CD4-positive, alpha-beta T cell treated with Interleukin-10 for 1 hour (primary cell): ENCODE results near the gene USE1.
A peak's percentile ranks its signal among the peaks of the same experiment; 100 is the strongest.
"Not testable (repeated sequence)": the region's sequence is repeated elsewhere in the genome, so short reads cannot be mapped to it uniquely, and the experiment has no call there.

Source experiments
- DNase-seq: peaks from one replicate; pipeline ENCODE4 v3.0.0-alpha.2; 2020

The USE1 gene, protein sequence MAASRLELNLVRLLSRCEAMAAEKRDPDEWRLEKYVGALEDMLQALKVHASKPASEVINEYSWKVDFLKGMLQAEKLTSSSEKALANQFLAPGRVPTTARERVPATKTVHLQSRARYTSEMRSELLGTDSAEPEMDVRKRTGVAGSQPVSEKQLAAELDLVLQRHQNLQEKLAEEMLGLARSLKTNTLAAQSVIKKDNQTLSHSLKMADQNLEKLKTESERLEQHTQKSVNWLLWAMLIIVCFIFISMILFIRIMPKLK

GRCh38 chr19:17215127-17215971 lies at the start of gene USE1:
USE1 (plus strand) TSS chr19:17215357; CDS start chr19:17215406, 49 bp downstream.
- peak; percentile 91 for DNase-seq

GRCh38 chr19:17165715-17166114 lies 49.4 kb upstream of the USE1 start:
- DNase-seq: no peak

DNA sequence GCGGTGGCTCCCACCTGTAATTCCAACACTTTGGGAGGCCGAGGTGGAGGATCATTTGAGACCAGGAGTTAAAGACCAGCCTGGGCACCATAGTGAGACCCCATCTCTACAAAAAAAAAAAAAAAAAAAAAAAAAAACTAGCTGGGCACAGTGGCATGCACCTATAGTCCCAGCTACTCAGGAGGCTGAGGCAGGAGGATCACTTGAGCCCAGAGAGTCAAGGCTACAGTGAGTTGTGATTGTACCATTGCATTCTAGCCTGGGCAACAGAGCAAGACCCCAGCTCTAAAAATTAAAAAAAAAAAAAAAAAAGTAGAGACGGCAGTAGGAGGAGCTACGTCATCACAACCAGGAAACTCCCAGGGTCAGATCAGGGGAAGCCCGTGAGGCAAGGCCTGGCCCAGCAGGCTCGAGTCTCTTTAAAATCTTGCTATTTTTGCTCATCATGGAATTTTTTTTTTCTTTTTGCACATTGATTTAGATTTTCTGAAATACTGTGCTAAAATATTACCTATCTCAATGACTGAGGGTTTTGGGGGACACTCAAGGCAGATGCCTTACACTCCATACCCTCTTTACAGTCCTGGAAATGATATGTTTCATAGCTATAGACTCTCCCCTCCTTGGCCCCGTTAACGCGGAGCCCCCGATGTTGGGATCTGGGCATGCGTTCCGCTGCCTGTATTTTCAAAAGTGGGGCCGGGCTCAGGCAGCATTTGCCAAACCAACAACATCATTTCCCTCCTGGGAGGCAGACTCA lies 44.4 kb upstream of the USE1 start:
- peak; percentile 39 for DNase-seq

GRCh38 chr19:17171874-17172273 lies 43.3 kb upstream of the USE1 start:
- no peak for DNase-seq

GRCh38 chr19:17172624-17173345 lies 42.4 kb upstream of the USE1 start:
- no peak for DNase-seq

DNA sequence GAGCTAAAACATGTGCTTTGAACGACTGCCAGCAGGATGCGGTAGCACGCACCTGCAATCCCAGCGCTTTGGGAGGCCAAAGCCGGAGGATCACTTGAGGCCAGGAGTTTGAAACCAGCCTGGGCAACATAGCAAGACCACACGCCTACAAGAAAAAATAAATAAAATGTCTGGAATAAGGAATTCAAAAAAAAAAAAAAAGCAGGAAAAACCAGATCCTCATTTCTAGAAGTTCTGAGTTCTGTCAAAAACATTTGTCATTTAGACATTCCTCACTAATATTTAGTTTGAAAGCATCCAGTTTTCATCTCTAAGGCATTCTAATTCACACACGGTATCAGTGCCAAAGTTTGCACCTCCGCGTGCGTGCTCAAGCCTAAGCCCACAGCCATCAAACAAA lies 36.9 kb upstream of the USE1 start:
- no peak for DNase-seq

GRCh38 chr19:17180997-17181702 lies 34.0 kb upstream of the USE1 start:
- no peak for DNase-seq

- peak; percentile 26 for DNase-seq
These were observed 31.8 kb upstream of the USE1 start for GRCh38 chr19:17183271-17183761.

- DNase-seq: peak; percentile 28
These were observed 31.3 kb upstream of the USE1 start for GRCh38 chr19:17183858-17184321.

DNA sequence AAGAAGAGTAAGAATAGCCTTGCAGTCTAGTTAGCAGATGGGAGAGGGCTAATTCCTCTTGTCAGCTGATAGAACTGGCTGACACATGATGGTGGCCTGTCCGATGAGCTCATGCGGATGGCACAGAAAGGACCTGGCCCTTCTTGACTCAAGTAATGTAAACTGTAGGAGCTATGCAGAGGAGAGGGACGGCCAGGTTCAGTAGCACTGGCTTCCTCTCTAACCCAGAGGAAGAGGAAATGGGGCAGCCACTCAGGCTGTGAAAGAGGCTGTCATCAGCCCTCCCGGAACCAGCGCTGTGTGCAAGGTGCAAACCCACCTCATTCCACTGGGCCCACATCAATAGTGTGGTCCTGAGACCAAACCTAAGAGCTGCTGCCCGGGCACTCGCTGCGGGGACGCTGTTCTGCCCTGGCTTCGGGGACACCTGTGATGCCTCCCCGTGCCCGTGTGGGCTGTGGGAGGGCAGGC lies 30.8 kb upstream of the USE1 start:
- DNase-seq: peak; percentile 66

GRCh38 chr19:17185590-17185989 lies 29.6 kb upstream of the USE1 start:
- DNase-seq: no peak

- DNase-seq: not testable (repeated sequence)
These were observed 23.4 kb upstream of the USE1 start for GRCh38 chr19:17191736-17192135.

- DNase-seq: no peak
These were observed 22.4 kb upstream of the USE1 start for GRCh38 chr19:17192751-17193150.

GRCh38 chr19:17194608-17195007 lies 20.5 kb upstream of the USE1 start:
- no peak for DNase-seq

GRCh38 chr19:17195106-17195505 lies 20.1 kb upstream of the USE1 start:
- no peak for DNase-seq

- no peak for DNase-seq
These were observed 18.5 kb upstream of the USE1 start for GRCh38 chr19:17196610-17197009.

DNA sequence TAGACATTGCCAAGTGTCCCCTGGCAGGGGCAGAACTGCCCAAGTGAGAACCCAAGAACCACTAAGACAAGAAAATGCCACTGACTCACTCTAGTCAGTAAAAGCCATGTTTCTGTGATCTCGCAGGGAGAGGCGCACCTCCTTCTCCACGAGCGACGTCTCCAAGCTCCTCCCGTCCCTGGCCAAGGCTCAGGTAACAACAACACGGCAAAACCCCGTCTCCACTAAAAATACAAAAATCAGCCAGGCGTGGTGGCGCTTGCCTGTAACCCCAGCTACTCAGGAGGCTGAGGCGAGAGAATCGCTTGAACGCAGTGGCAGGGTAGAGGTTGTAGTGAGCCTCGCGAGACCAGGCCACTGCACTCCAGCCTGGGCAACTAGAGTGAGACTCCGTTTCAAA lies 17.5 kb upstream of the USE1 start:
- no peak for DNase-seq

DNA sequence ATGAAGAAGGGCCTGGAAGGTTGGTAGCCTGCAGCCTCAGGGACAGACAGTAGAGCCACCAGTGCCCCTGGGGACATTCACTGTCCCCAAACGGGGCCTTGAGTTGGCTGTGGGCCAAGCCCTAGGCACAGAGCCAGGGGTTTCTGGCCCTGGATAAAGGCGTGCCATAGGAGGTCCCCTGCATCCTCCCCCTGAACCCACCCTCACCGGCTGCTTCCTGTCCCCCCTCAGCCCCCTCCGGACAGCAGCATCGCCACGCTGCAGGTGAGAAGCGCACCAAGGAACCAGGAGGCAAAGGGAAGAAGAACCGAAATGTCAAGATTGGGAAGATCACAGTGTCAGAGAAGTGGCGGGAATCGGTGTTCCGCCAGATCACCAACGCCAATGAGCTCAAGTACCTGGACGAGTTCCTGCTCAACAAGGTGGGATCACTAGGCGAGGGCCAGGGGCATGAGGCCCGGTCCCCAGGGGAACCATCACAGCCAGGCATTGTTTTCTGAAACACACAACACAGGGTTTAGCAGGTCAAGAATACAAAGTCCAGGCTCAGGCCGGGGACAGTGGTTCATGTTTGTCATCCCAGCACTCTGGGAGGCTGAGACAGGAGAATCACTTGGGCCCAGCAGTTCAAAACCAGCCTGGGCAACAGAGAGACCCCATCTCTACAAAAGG lies 14.6 kb upstream of the USE1 start:
- no peak for DNase-seq

DNA sequence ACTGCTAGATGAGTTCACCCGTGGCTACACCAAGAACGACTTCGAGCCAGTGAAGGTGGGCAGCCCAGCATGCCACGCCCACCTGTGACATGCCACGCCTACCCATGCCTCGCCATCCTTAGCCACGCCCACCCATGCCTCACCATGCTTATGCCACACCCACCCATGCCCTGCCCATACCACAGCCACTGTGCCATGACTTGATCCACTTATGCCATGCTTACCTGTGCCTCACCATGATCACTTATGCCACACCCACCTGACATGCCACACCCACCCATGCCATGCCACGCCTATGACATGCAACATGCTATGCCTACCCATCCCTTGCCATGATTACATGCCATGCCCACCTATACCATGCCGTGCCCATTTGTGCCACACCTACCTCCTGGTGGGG lies 12.9 kb upstream of the USE1 start:
- peak; percentile 28 for DNase-seq

GRCh38 chr19:17202713-17203112 lies 12.4 kb upstream of the USE1 start:
- DNase-seq: no peak
